Nephron (organoid): ENCODE measurements around the gene DLGAP1.
"Not testable (repeated sequence)": the region's sequence is repeated elsewhere in the genome, so short reads cannot be mapped to it uniquely, and the experiment has no call there.

Experiments used
- H3K27ac Mint-ChIP-seq, 3 experiments: 2 replicates each; pipeline ENCODE4 v1.8.0; 2020; ENCODE audit warnings: mixed read lengths in 3 of 3, mild to moderate bottlenecking in 2 of 3, moderate library complexity in 1 of 3
- H3K27me3 Mint-ChIP-seq: 2 replicates; pipeline ENCODE4 v1.8.0; 2021; ENCODE audit warnings: low read depth, mild to moderate bottlenecking, moderate library complexity, mixed read lengths
- H3K36me3 Mint-ChIP-seq: 2 replicates; pipeline ENCODE4 v1.8.0; 2020; ENCODE audit warnings: low read depth, mixed read lengths
- H3K4me1 Mint-ChIP-seq: 2 replicates; pipeline ENCODE4 v1.8.0; 2020; ENCODE audit warnings: mixed read lengths
- H3K4me3 Mint-ChIP-seq, 3 experiments: 2 replicates each; pipeline ENCODE4 v1.8.0; 2020; ENCODE audit warnings: mild to moderate bottlenecking in 3 of 3, mixed read lengths in 3 of 3, moderate library complexity in 2 of 3
- H3K9me3 Mint-ChIP-seq: 2 replicates; pipeline ENCODE4 v1.8.0; 2020; ENCODE audit warnings: mixed read lengths
- TF ChIP-seq, protein P1 (sequence below), 3 experiments: fragments of 200-600 bp; sonication (generic); IDR thresholded peaks; one replicate each; pipeline ENCODE4 v1.5.0; 2021; ENCODE audit warnings: antibody characterized with exemption in 3 of 3; ENCODE audit not compliant: unreplicated experiment in 3 of 3

Gene DLGAP1

DNA sequence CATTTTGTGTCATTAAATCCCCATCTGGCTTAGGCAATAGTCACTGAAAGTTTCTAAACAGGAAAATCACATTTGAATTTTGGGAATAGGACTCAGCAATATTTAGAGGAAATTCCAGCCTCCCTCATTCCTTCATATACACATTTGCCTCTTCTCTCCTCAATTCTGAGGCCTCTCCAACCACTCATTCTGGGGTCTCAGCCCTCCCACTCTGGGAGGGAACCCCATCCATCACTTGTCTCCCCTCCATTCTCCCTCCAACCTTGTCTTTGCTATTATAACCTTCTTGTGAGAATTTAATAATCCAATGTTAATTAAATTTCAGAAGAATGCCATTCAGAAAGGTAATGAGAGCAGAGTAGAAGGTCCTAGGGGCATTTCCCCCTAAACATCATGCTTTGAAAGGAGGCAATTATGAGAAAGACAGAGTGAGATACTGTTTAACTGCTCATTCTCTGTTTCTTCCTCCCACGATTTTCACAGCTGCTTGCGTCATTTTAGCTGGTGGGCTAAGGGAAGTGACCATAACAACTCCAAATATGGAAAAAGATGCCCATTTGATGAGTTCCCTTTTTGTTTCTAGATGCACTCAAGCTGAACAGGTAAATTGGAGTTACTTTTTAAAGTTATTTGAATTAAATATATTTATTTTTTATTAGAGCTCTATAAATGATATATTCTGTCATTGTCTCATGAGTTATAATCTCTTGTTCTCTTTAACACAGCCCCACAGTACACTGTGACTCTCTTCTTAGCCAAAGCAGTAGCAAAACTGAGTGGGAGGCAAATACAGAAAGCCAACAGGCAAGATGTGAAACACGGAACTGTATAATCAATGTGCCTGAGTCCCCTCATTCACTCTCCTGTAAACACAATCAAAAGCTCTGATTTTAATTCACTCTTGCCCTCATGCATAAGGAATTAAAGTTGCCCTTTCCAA, 135.1 kb downstream of the DLGAP1 start:
- no peaks in the 10 kb centered on the region for H3K4me1 Mint-ChIP-seq
- H3K9me3 Mint-ChIP-seq, result peaks cover 9% of the 10 kb centered on the region
- TF ChIP-seq, protein P1, sequence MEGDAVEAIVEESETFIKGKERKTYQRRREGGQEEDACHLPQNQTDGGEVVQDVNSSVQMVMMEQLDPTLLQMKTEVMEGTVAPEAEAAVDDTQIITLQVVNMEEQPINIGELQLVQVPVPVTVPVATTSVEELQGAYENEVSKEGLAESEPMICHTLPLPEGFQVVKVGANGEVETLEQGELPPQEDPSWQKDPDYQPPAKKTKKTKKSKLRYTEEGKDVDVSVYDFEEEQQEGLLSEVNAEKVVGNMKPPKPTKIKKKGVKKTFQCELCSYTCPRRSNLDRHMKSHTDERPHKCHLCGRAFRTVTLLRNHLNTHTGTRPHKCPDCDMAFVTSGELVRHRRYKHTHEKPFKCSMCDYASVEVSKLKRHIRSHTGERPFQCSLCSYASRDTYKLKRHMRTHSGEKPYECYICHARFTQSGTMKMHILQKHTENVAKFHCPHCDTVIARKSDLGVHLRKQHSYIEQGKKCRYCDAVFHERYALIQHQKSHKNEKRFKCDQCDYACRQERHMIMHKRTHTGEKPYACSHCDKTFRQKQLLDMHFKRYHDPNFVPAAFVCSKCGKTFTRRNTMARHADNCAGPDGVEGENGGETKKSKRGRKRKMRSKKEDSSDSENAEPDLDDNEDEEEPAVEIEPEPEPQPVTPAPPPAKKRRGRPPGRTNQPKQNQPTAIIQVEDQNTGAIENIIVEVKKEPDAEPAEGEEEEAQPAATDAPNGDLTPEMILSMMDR (IDR thresholded peaks at IDR 0.05; ENCODE audit: unreplicated experiment in 3 of 3), result no peak
- no peak overlapping the region for H3K4me3 Mint-ChIP-seq
- peak overlapping the region in 1 of 3 experiments; percentile 68 for H3K27ac Mint-ChIP-seq
- H3K36me3 Mint-ChIP-seq, result peaks cover 5% of the 10 kb centered on the region
- no peaks in the 10 kb centered on the region for H3K27me3 Mint-ChIP-seq

DNA sequence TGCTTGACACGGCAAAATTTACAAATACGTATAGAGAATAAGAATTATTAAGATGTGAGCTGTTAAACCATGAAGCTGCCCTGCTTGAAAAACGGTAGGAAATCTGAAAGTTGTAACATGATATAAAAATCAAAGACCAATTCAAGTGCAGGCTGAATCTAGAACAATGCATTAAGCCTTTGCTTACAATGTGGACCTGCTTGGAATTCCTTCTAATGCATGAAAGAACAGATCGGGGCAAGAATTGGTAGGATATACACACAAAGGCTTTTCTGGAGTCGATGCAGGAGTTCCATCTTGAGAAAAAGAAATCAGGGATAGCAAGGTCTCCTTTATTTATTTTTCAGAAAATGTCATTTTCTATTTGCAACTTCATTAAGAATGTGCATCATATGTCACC, 136.8 kb downstream of the DLGAP1 start:
- Mint-ChIP-seq H3K4me3 (no peak overlapping the region), H3K27me3 (no peaks in the 10 kb centered on the region), H3K36me3 (peaks cover 5% of the 10 kb centered on the region), H3K4me1 (no peaks in the 10 kb centered on the region), H3K9me3 (no peaks in the 10 kb centered on the region), H3K27ac (no peak overlapping the region)
- TF ChIP-seq, protein P1 (IDR thresholded peaks at IDR 0.05; ENCODE audit: unreplicated experiment in 3 of 3), result no peak

DNA sequence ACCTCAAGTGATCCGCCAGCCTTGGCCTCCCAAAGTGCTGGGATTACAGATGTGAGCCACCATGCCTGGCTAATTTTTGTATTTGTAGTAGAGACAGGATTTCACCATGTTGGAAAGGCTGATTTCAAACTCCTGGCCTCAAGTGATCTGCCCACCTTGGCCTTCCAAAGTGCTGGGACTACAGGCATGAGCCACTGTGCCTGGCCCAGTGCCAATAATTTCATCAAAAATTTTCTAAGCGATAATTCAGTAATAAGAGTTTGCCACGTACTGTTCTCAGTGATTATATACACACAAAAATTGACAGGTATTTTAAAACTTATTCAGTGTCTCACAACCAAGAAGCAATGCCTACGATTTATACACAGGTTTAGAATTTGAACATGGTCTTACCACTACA, 143.2 kb downstream of the DLGAP1 start:
- not testable (repeated sequence) for H3K4me1 Mint-ChIP-seq, H3K9me3 Mint-ChIP-seq, H3K27me3 Mint-ChIP-seq, H3K27ac Mint-ChIP-seq, H3K4me3 Mint-ChIP-seq, H3K36me3 Mint-ChIP-seq

DNA sequence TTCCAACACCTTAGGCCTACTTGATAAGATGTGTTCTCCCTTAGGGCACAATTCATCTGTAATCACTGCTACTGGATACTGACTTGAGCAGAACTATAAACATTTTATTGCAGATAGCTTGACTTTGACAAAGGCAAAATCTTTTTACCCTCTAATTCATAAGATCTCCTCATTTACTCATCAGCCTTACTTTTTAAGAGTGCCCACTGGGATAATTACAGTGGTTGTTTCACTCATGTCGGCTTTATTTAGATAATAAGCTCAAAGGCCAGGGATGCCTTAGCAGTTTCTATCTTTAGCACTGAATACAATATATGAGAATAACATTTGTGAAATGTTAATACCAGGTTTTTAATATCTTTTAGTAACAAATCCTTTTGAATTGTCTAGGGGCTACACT, 144.0 kb downstream of the DLGAP1 start:
- no peaks in the 10 kb centered on the region for H3K9me3 Mint-ChIP-seq
- no peaks in the 10 kb centered on the region for H3K27me3 Mint-ChIP-seq
- H3K4me3 Mint-ChIP-seq, result no peak overlapping the region
- TF ChIP-seq, protein P1 (IDR thresholded peaks at IDR 0.05; ENCODE audit: unreplicated experiment in 3 of 3), result no peak
- no peaks in the 10 kb centered on the region for H3K36me3 Mint-ChIP-seq
- H3K4me1 Mint-ChIP-seq, result no peaks in the 10 kb centered on the region
- no peak overlapping the region for H3K27ac Mint-ChIP-seq

DNA sequence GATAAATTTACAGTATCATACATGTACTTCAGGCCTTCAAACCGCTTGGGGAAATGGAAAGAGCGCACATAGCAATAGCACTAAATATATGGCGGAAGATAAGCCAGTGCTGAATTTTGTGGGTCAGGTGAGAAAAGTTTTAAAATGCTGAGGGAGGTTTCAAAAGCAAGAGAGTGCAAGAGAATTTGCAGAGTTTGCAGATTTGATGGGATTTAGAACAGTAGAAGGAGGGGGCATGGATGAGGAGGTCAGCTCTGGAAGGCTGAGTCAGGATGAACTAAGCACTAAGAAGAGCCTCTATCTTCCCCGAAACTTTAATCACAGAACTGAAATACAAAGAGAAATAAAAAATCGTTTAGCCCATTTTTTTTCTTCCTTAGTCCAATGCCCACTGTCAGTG, 145.9 kb downstream of the DLGAP1 start:
- no peak overlapping the region for H3K27ac Mint-ChIP-seq
- H3K27me3 Mint-ChIP-seq, result no peaks in the 10 kb centered on the region
- TF ChIP-seq, protein P1 (IDR thresholded peaks at IDR 0.05; ENCODE audit: unreplicated experiment in 3 of 3), result no peak
- no peaks in the 10 kb centered on the region for H3K36me3 Mint-ChIP-seq
- no peaks in the 10 kb centered on the region for H3K9me3 Mint-ChIP-seq
- H3K4me1 Mint-ChIP-seq, result no peaks in the 10 kb centered on the region
- no peak overlapping the region for H3K4me3 Mint-ChIP-seq

DNA sequence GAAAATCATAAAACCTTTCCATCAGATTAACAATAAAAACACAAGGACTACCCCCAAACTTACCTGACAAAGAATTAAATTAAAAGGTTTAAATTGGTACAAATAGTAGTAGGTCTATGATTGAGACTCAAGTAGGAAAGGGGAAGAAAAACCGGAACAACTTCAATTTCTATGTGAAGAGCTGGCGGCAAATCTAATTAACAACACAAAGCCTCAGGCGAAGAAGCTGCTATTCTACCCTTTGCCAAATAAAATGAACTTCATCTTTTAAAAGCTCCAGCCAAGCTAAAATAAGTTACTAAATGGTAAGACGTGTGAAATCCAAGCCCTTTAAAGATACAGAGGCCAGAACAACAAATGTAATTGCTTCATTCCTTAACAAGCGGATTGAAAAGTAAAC, 146.5 kb downstream of the DLGAP1 start:
- Mint-ChIP-seq H3K4me1 (no peaks in the 10 kb centered on the region), H3K27me3 (no peaks in the 10 kb centered on the region), H3K36me3 (no peaks in the 10 kb centered on the region), H3K27ac (no peak overlapping the region), H3K4me3 (no peak overlapping the region), H3K9me3 (no peaks in the 10 kb centered on the region)
- TF ChIP-seq, protein P1 (IDR thresholded peaks at IDR 0.05; ENCODE audit: unreplicated experiment in 3 of 3), result no peak
